A549 (cell line): Measurements from ENCODE around the gene CDC42BPB. TPM values are rescaled to one million over a fixed set of nuclear protein-coding genes. Genes with fewer than 3 reads are reported as not detected.

Experiments used
- ATAC-seq, 2 experiments: fragments of 200-7000 bp in 1 of 2; fragments of >200 bp in 1 of 2; cut with Nextera tagmentation in 1 of 2; cut with Tn5 transposase in 1 of 2; 3 replicates each; pipeline versions ENCODE4 v1.8.0 to v1.9.1; 2018 to 2020; ENCODE audit warnings: mild to moderate bottlenecking in 1 of 2, moderate library complexity in 1 of 2
- CTCF ChIA-PET: fragments of 300-600 bp; sonication (Branson Sonifier 250); formaldehyde crosslinking; extraction: SDS; loops from one replicate; lab custom pipeline; 2021; ENCODE audit warnings: antibody characterized with exemption, inconsistent platforms; lab: Yijun Ruan, JAX
- POLR2A ChIA-PET: fragments of 350-600 bp; formaldehyde crosslinking; extraction: SDS; loops from one replicate; lab custom pipeline; 2021; ENCODE audit warnings: antibody characterized with exemption, inconsistent platforms; lab: Yijun Ruan, JAX
- DNase-seq, 2 experiments: peaks; one replicate each; pipeline versions ENCODE4 v3.0.0 to v3.0.0-alpha.2; 2011 to 2016; ENCODE audit warnings: low read depth in 1 of 2, low spot score in 1 of 2
- FAIRE-seq: peaks from 2 replicates; lab custom pipeline; 2011; peaks lifted over from hg19 to GRCh38; lab: Jason Lieb, UNC
- H3K27ac ChIP-seq, 2 experiments: fragments of >200 bp; sonication (Bioruptor Twin); formaldehyde crosslinking; 3 replicates each; pipeline ENCODE4 v1.5.1; 2016 to 2017
- H3K4me1 ChIP-seq: fragments of >200 bp; sonication (Bioruptor Twin); formaldehyde crosslinking; 3 replicates; pipeline ENCODE4 v1.6.1; 2016
- H3K4me2 ChIP-seq: fragments of >200 bp; sonication (Bioruptor Twin); formaldehyde crosslinking; 3 replicates; pipeline ENCODE4 v1.6.1; 2016
- H3K4me3 ChIP-seq: fragments of >200 bp; sonication (Bioruptor Twin); formaldehyde crosslinking; 3 replicates; pipeline ENCODE4 v1.5.1; 2016
- H3K9me3 ChIP-seq: fragments of >200 bp; sonication (Bioruptor Twin); formaldehyde crosslinking; 3 replicates; pipeline ENCODE4 v1.6.1; 2016
- BHLHE40 ChIP-seq: IDR thresholded peaks from 2 replicates; pipeline ENCODE4 v1.6.1; 2012; ENCODE audit warnings: low read depth, low read length, inconsistent platforms
- CBX2 ChIP-seq: fragments of 200-600 bp; sonication (generic); IDR thresholded peaks from 2 replicates; pipeline ENCODE4 v1.6.1; 2016; ENCODE audit warnings: low read depth, mild to moderate bottlenecking, borderline replicate concordance
- CBX8 ChIP-seq: fragments of 200-600 bp; sonication (generic); IDR thresholded peaks from 2 replicates; pipeline ENCODE4 v1.6.1; 2016
- CHD2 ChIP-seq: fragments of 150-350 bp; IDR thresholded peaks from 2 replicates; pipeline ENCODE4 v1.6.1; 2014; ENCODE audit warnings: low read length; ENCODE audit not compliant: partially characterized antibody
- EHMT2 ChIP-seq: fragments of 200-600 bp; sonication (generic); IDR thresholded peaks from 2 replicates; pipeline ENCODE4 v1.6.1; 2016; ENCODE audit warnings: antibody characterized with exemption, low read depth, mild to moderate bottlenecking, moderate library complexity
- FOSB ChIP-seq: fragments of 250-450 bp; sonication (Bioruptor Pico); IDR thresholded peaks from 2 replicates; pipeline ENCODE4 v1.5.0; 2020; ENCODE audit warnings: mild to moderate bottlenecking, moderate library complexity
- HDAC2 ChIP-seq: fragments of 200-600 bp; sonication (generic); IDR thresholded peaks from 2 replicates; pipeline ENCODE4 v1.6.1; 2016
- HOXB13 ChIP-seq: fragments of 250-450 bp; sonication (Bioruptor Pico); IDR thresholded peaks from 2 replicates; pipeline ENCODE4 v1.5.0; 2020; ENCODE audit warnings: low read depth, mild to moderate bottlenecking, moderate library complexity
- JUN ChIP-seq, 2 experiments: fragments of >200 bp; sonication (Bioruptor Twin); formaldehyde crosslinking; IDR thresholded peaks; 2 replicates in 1 of 2; 3 replicates in 1 of 2; pipeline ENCODE4 v1.6.1; 2016 to 2017
- JUNB ChIP-seq: fragments of >200 bp; sonication (Bioruptor Twin); formaldehyde crosslinking; IDR thresholded peaks from 2 replicates; pipeline ENCODE4 v1.6.1; 2016
- KDM1A ChIP-seq: fragments of 200-600 bp; sonication (generic); IDR thresholded peaks from 2 replicates; pipeline ENCODE4 v1.6.1; 2016; ENCODE audit warnings: low read depth, mild to moderate bottlenecking
- MAFK ChIP-seq: fragments of 450-650 bp; IDR thresholded peaks from 2 replicates; pipeline ENCODE4 v1.6.1; 2014; ENCODE audit not compliant: partially characterized antibody
- RARB ChIP-seq: fragments of 250-450 bp; sonication (Bioruptor Pico); IDR thresholded peaks from 2 replicates; pipeline ENCODE4 v1.8.0; 2021; ENCODE audit warnings: mild to moderate bottlenecking, moderate library complexity
- SREBF2 ChIP-seq: fragments of 450-650 bp; IDR thresholded peaks from 2 replicates; pipeline ENCODE4 v1.6.1; 2014; ENCODE audit warnings: mild to moderate bottlenecking, moderate library complexity
- TP53 ChIP-seq: fragments of 250-450 bp; sonication (Bioruptor Pico); IDR thresholded peaks from 2 replicates; pipeline ENCODE4 v1.5.0; 2021; ENCODE audit warnings: mild to moderate bottlenecking, moderate library complexity
- ZC3H11A ChIP-seq: fragments of 450-650 bp; IDR thresholded peaks from 2 replicates; pipeline ENCODE4 v1.6.1; 2014; ENCODE audit warnings: antibody characterized with exemption, mild to moderate bottlenecking
- WGBS: methylation state at CpG from one replicate; pipeline ENCODE4 v1.1.6; 2017; ENCODE audit errors: missing lambda C conversion rate; 5-methylcytosine and 5-hydroxymethylcytosine counted together
- polyA plus RNA-seq, 4 experiments: library from polyadenylated mRNA; depleted of rRNA in 3 of 4; stranded (reverse); fragments of >200 nt; fragmentation: RNase III in 1 of 4; extraction: RNeasy Plus Mini Kit Qiagen cat#74134 plus additional on column Dnase treatment in 1 of 4; gene quantifications; 2 replicates in 3 of 4; 3 replicates in 1 of 4; pipeline ENCODE4 v1.2.3, GENCODE V29; 2011 to 2017
- TF ChIP-seq, protein P1 (sequence below): fragments of 250-450 bp; sonication (Bioruptor Pico); IDR thresholded peaks from 2 replicates; pipeline ENCODE4 v1.5.0; 2021; ENCODE audit warnings: mild to moderate bottlenecking, moderate library complexity, borderline replicate concordance
- TF ChIP-seq, protein P2 (sequence below): fragments of >200 bp; sonication (Bioruptor Twin); formaldehyde crosslinking; IDR thresholded peaks from 3 replicates; pipeline ENCODE4 v1.5.1; 2016
- TF ChIP-seq, protein P3 (sequence below): fragments of 250-450 bp; sonication (Bioruptor Pico); IDR thresholded peaks from 2 replicates; pipeline ENCODE4 v1.5.0; 2020; ENCODE audit warnings: low read depth, mild to moderate bottlenecking, moderate library complexity
- TF ChIP-seq, protein P4 (sequence below): fragments of 450-650 bp; IDR thresholded peaks from 2 replicates; pipeline ENCODE4 v1.6.1; 2014; ENCODE audit warnings: antibody characterized with exemption

The CDC42BPB gene
- polyA plus RNA-seq, 2 of the 4 experiments (the other 2 are of a cell fraction): 56.4 to 57.1 TPM

DNA sequence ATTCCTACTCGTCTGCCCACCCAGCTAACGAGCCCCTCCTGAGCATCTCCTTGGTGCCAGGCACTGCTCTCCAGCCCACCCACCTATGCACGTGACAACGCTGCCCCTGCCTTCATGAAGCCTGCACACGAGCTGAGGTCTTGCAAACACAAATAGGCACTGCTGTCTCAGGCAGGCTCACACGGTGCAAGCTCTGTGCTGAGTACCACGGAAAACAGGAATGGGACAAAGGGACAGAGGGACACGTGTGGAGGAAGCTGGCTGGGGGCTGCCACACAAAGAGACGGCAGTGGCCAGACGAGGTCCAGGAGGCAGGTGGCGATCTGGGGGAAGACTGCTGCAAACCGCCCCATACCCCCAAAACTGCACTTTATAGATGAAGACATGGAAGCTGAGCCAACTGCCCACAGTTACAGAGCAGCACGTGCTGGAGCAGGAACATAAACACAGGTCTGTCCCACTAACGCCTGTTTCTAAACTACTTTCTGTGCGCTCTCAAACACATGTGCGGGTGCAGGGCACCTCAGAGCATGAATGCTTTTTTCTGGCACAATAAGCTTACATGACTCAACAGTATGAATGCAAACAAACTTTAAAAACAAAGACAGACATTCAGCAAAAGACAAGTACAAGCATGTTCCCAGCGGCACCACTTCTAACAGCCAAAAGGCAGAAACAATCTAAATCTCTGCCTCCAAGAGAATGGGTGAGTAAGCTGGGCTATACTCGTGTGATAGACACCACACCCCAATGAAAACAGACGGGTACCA lies 70.4 kb downstream of the CDC42BPB start:
- CTCF ChIA-PET: interaction anchor here (0.9 to 1.4 kb wide), 5 partner anchors 10 to 306 kb away, joined by 3 to 6 read pairs (median 4); no protein-coding TSS in a partner anchor
- no peak for ATAC-seq
- TF ChIP-seq HOXB13 (CRISPR knock-in tag) (no peak), EHMT2 (no peak), ZC3H11A (no peak), FOSB (CRISPR knock-in tag) (no peak), MAFK (no peak), JUN (IDR thresholded peaks at IDR 0.05) (no peak), JUNB (no peak), KDM1A (no peak), HDAC2 (no peak), BHLHE40 (no peak)
- FAIRE-seq: no peak
- POLR2A ChIA-PET: no interaction called here
- 92% methylated on average over 19 of the region's 19 CpGs for WGBS
- Histone ChIP-seq H3K4me2 (no peak overlapping the region), H3K9me3 (peaks cover 26% of the 10 kb centered on the region), H3K4me3 (no peak overlapping the region), H3K4me1 (0 out of 3 replicates have a peak, but pooled peaks cover 5% of the 10 kb centered on the region), H3K27ac (peak overlapping the region in 1 of 2 experiments; percentile 51; a peak in 3 of 6 replicates)
- no peak for DNase-seq

DNA sequence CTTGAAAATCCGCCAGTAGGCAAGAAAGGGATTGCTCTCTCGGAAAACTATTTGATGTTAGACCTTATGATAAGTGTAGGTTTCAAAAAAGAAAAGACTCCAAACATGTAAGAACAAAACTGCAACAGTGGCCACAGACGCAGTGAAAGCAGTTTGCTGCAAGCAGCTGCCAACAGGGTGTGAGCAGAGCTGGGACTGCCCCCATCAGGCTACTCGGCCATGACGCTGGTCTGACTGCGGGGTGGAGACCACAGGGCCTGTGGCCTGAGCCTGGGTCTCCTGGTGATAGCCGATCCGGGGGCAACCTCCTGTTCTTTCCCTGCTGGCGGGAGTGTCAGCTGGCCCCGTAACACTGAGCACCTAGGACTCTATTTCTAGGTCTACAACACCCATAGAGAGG lies 71.7 kb downstream of the CDC42BPB start:
- no peak overlapping the region for H3K27ac ChIP-seq
- DNase-seq (no peak), FAIRE-seq (no peak), ATAC-seq (peak in 1 of 2 experiments; percentile 35; a peak in 1 of 6 replicates)
- TF ChIP-seq CHD2 (no peak), TP53 (CRISPR knock-in tag) (no peak), KDM1A (no peak), JUNB (no peak), SREBF2 (no peak), CBX8 (no peak)
- TF ChIP-seq, protein P1, sequence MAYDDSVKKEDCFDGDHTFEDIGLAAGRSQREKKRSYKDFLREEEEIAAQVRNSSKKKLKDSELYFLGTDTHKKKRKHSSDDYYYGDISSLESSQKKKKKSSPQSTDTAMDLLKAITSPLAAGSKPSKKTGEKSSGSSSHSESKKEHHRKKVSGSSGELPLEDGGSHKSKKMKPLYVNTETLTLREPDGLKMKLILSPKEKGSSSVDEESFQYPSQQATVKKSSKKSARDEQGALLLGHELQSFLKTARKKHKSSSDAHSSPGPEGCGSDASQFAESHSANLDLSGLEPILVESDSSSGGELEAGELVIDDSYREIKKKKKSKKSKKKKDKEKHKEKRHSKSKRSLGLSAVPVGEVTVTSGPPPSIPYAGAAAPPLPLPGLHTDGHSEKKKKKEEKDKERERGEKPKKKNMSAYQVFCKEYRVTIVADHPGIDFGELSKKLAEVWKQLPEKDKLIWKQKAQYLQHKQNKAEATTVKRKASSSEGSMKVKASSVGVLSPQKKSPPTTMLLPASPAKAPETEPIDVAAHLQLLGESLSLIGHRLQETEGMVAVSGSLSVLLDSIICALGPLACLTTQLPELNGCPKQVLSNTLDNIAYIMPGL: no peak
- TF ChIP-seq, protein P2, sequence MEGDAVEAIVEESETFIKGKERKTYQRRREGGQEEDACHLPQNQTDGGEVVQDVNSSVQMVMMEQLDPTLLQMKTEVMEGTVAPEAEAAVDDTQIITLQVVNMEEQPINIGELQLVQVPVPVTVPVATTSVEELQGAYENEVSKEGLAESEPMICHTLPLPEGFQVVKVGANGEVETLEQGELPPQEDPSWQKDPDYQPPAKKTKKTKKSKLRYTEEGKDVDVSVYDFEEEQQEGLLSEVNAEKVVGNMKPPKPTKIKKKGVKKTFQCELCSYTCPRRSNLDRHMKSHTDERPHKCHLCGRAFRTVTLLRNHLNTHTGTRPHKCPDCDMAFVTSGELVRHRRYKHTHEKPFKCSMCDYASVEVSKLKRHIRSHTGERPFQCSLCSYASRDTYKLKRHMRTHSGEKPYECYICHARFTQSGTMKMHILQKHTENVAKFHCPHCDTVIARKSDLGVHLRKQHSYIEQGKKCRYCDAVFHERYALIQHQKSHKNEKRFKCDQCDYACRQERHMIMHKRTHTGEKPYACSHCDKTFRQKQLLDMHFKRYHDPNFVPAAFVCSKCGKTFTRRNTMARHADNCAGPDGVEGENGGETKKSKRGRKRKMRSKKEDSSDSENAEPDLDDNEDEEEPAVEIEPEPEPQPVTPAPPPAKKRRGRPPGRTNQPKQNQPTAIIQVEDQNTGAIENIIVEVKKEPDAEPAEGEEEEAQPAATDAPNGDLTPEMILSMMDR: no peak
- ChIA-PET CTCF (interaction anchor here (1.1 to 1.3 kb wide), 2 partner anchors 9 to 26 kb away, joined by 4 read pairs; no protein-coding TSS in a partner anchor), POLR2A (no interaction called here)
- H3K4me1 ChIP-seq: 0 out of 3 replicates have a peak, but pooled peaks cover 5% of the 10 kb centered on the region
- peaks cover 26% of the 10 kb centered on the region for H3K9me3 ChIP-seq
- no peak overlapping the region for H3K4me2 ChIP-seq
- no peak overlapping the region for H3K4me3 ChIP-seq
- 87% methylated on average over 10 of the region's 10 CpGs for WGBS

DNA sequence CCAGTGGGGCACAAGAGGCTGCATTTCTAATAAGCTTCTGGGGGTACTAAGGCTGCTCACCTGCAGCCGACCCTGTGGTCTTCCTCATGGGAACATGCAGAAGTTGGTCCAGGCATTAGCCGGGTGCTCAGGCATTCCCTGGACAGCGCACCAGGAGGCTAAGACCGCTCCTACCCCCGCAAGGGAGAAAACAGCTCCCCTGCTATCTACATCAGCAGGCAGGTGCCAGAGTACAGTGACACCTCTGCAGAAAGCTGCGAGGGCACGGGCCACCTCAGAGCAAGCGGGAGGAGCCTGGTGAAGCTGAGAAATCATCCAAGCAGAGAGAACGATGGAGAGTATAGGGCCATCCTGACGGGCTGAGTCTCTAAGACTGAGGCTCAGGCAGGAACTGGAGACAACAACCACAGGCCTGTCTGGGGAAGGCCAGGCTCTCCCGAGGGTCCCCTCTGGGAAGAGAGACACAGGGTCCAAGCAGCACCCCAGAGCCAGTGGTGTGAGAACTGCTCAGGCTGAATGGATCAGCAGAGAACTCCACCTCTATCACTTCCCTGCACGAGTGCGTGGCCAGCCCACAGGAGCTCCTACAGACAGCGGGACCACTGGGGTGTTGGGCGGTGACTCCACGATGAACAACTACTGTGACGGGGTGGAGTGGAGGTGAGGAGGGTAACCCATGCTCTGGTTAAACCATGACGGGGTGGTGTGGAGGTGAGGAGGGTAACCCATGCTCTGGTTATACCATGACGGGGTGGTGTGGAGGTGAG lies 72.8 kb downstream of the CDC42BPB start:
- Histone ChIP-seq H3K9me3 (peaks cover 25% of the 10 kb centered on the region), H3K4me3 (no peak overlapping the region), H3K4me2 (no peak overlapping the region), H3K4me1 (0 out of 3 replicates have a peak, but pooled peaks cover 5% of the 10 kb centered on the region), H3K27ac (no peak overlapping the region)
- CTCF ChIA-PET: interaction anchor here (1.0 to 1.6 kb wide), 3 partner anchors 9 to 47 kb away, joined by 3 to 4 read pairs (median 3); no protein-coding TSS in a partner anchor
- WGBS: 96% methylated on average over 19 of the region's 19 CpGs
- TF ChIP-seq CBX2: no peak
- TF ChIP-seq, protein P3, sequence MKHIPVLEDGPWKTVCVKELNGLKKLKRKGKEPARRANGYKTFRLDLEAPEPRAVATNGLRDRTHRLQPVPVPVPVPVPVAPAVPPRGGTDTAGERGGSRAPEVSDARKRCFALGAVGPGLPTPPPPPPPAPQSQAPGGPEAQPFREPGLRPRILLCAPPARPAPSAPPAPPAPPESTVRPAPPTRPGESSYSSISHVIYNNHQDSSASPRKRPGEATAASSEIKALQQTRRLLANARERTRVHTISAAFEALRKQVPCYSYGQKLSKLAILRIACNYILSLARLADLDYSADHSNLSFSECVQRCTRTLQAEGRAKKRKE (CRISPR knock-in tag): no peak
- TF ChIP-seq, protein P4, sequence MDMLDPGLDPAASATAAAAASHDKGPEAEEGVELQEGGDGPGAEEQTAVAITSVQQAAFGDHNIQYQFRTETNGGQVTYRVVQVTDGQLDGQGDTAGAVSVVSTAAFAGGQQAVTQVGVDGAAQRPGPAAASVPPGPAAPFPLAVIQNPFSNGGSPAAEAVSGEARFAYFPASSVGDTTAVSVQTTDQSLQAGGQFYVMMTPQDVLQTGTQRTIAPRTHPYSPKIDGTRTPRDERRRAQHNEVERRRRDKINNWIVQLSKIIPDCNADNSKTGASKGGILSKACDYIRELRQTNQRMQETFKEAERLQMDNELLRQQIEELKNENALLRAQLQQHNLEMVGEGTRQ: no peak
- TF ChIP-seq RARB (CRISPR knock-in tag): no peak
- TF ChIP-seq, protein P1: no peak
- no peak for TF ChIP-seq EHMT2
- TF ChIP-seq TP53 (CRISPR knock-in tag): no peak
- FAIRE-seq (no peak), ATAC-seq (peak in 1 of 2 experiments; percentile 53; a peak in 2 of 6 replicates), DNase-seq (no peak)
- POLR2A ChIA-PET: no interaction called here
